IMR-90 (cell line): Measurements from ENCODE around the gene PXMP2. TPM values are rescaled to one million over a fixed set of nuclear protein-coding genes. Genes with fewer than 3 reads are reported as not detected.

ENCODE experiments used
- ATAC-seq: fragments of 200-7000 bp; cut with Tn5 transposase; 2 replicates; pipeline ENCODE4 v1.9.1; 2020; ENCODE audit warnings: low read depth, mild to moderate bottlenecking, moderate library complexity
- BruUV-seq: library from RNA; stranded (reverse); fragments of 400-500 nt; replicated peaks from 2 replicates; lab custom pipeline; 2021; lab: Mats Ljungman, UMichigan
- CTCF ChIA-PET: fragments of 300-600 bp; formaldehyde crosslinking; extraction: SDS; loops from one replicate; lab custom pipeline; 2021; ENCODE audit warnings: antibody characterized with exemption; lab: Yijun Ruan, JAX
- POLR2A ChIA-PET: fragments of 300-600 bp; sonication (Branson Sonifier 250); formaldehyde crosslinking; loops from one replicate; lab custom pipeline; 2022; ENCODE audit warnings: antibody characterized with exemption; ENCODE audit not compliant: unreplicated experiment; lab: Charles Lee
- DNase-seq: peaks from one replicate; pipeline ENCODE4 v3.0.0; 2013
- H2AFZ ChIP-seq: replicated peaks from 2 replicates; pipeline ENCODE3; 2013; ENCODE audit warnings: low read length, mild to moderate bottlenecking; ENCODE audit not compliant: poor library complexity
- H2AK5ac ChIP-seq: 2 replicates; pipeline ENCODE4 v1.6.1; 2013; ENCODE audit warnings: low read depth, low read length, inconsistent platforms
- H2AK9ac ChIP-seq: replicated peaks from 2 replicates; pipeline ENCODE3; 2013; ENCODE audit warnings: mild to moderate bottlenecking, low read depth, low read length, moderate library complexity; ENCODE audit not compliant: poor library complexity
- H2BK120ac ChIP-seq: 2 replicates; pipeline ENCODE4 v1.6.1; 2013; ENCODE audit warnings: low read depth, low read length, inconsistent platforms
- H2BK15ac ChIP-seq: 3 replicates; pipeline ENCODE4 v1.6.1; 2013; ENCODE audit warnings: low read depth, low read length, inconsistent platforms
- H2BK20ac ChIP-seq: 2 replicates; pipeline ENCODE4 v1.6.1; 2013; ENCODE audit warnings: low read depth, mild to moderate bottlenecking, inconsistent platforms, low read length, moderate library complexity
- H2BK5ac ChIP-seq: 2 replicates; pipeline ENCODE4 v1.6.1; 2013; ENCODE audit warnings: mild to moderate bottlenecking, low read depth, low read length, inconsistent platforms; ENCODE audit not compliant: poor library complexity, severe bottlenecking
- H3K14ac ChIP-seq: replicated peaks from 2 replicates; pipeline ENCODE4 v1.6.1; 2013; ENCODE audit warnings: low read depth, low read length, inconsistent platforms
- H3K18ac ChIP-seq: 2 replicates; pipeline ENCODE4 v1.6.1; 2013; ENCODE audit warnings: low read depth, low read length, control low read depth
- H3K23ac ChIP-seq: 2 replicates; pipeline ENCODE4 v1.6.1; 2013; ENCODE audit warnings: low read depth, low read length, inconsistent platforms
- H3K27ac ChIP-seq: 2 replicates; pipeline ENCODE4 v1.5.1; 2013; ENCODE audit warnings: mild to moderate bottlenecking, control low read depth, low read length; ENCODE audit not compliant: insufficient read depth
- H3K27me3 ChIP-seq: 2 replicates; pipeline ENCODE4 v1.6.1; 2013; ENCODE audit warnings: low read length; ENCODE audit not compliant: control insufficient read depth, insufficient read depth
- H3K36me3 ChIP-seq: 2 replicates; pipeline ENCODE4 v1.6.1; 2013; ENCODE audit warnings: low read length, mixed read lengths; ENCODE audit not compliant: control insufficient read depth, insufficient read depth
- H3K4ac ChIP-seq: 2 replicates; pipeline ENCODE4 v1.6.1; 2013; ENCODE audit warnings: low read depth, low read length, inconsistent platforms
- H3K4me1 ChIP-seq: 2 replicates; pipeline ENCODE4 v1.6.1; 2013; ENCODE audit warnings: low read length, mixed read lengths; ENCODE audit not compliant: control insufficient read depth, insufficient read depth
- H3K4me2 ChIP-seq: 2 replicates; pipeline ENCODE4 v1.6.1; 2013; ENCODE audit warnings: low read depth, mild to moderate bottlenecking, control low read depth, low read length, moderate library complexity
- H3K4me3 ChIP-seq: 2 replicates; pipeline ENCODE4 v1.5.1; 2013; ENCODE audit warnings: low read depth, mild to moderate bottlenecking, control low read depth, low read length, moderate library complexity; ENCODE audit not compliant: insufficient read depth
- H3K56ac ChIP-seq: 2 replicates; pipeline ENCODE4 v1.6.1; 2013; ENCODE audit warnings: low read length, inconsistent platforms; ENCODE audit not compliant: insufficient read depth; ENCODE audit errors: extremely low read depth
- H3K79me1 ChIP-seq, 2 experiments: 2 replicates each; pipeline ENCODE4 v1.6.1; 2013; ENCODE audit warnings: low read length in 2 of 2, inconsistent platforms in 1 of 2, low read depth in 1 of 2
- H3K9ac ChIP-seq: 2 replicates; pipeline ENCODE4 v1.6.1; 2013; ENCODE audit warnings: low read depth, low read length, control low read depth
- H3K9me1 ChIP-seq: 2 replicates; pipeline ENCODE4 v1.6.1; 2013; ENCODE audit warnings: low read length, inconsistent platforms; ENCODE audit not compliant: insufficient read depth
- H3K9me3 ChIP-seq: 2 replicates; pipeline ENCODE4 v1.6.1; 2013; ENCODE audit warnings: low read length; ENCODE audit not compliant: control insufficient read depth, insufficient read depth
- H4K20me1 ChIP-seq: 2 replicates; pipeline ENCODE4 v1.6.1; 2013; ENCODE audit warnings: low read length, inconsistent platforms; ENCODE audit not compliant: insufficient read depth
- H4K5ac ChIP-seq: 2 replicates; pipeline ENCODE4 v1.6.1; 2013; ENCODE audit warnings: mild to moderate bottlenecking, low read depth, low read length, control low read depth
- H4K8ac ChIP-seq, 2 experiments: 2 replicates each; pipeline ENCODE4 v1.6.1; 2013; ENCODE audit warnings: low read depth in 2 of 2, low read length in 2 of 2, control low read depth in 1 of 2, inconsistent platforms in 1 of 2
- H4K91ac ChIP-seq: 2 replicates; pipeline ENCODE4 v1.6.1; 2013; ENCODE audit warnings: low read depth, low read length, inconsistent platforms; ENCODE audit not compliant: insufficient read depth
- BHLHE40 ChIP-seq: fragments of 150-350 bp; IDR thresholded peaks from 2 replicates; pipeline ENCODE4 v1.6.1; 2016; ENCODE audit warnings: mild to moderate bottlenecking, low read depth, low read length
- CEBPB ChIP-seq: IDR thresholded peaks from 2 replicates; pipeline ENCODE4 v1.6.1; 2012; ENCODE audit warnings: low read depth, low read length, improper control_type of control experiment
- CHD1 ChIP-seq: IDR thresholded peaks from 2 replicates; pipeline ENCODE4 v1.6.1; 2012; ENCODE audit warnings: low read depth, low read length, improper control_type of control experiment
- FOS ChIP-seq: fragments of 150-350 bp; IDR thresholded peaks from 2 replicates; pipeline ENCODE4 v1.6.1; 2016; ENCODE audit warnings: low read depth, low read length
- MAZ ChIP-seq: IDR thresholded peaks from 2 replicates; pipeline ENCODE4 v1.6.1; 2012; ENCODE audit warnings: low read depth, mild to moderate bottlenecking, low read length, improper control_type of control experiment, moderate library complexity, borderline replicate concordance
- MXI1 ChIP-seq: IDR thresholded peaks from 2 replicates; pipeline ENCODE4 v1.6.1; 2012; ENCODE audit warnings: low read depth, mild to moderate bottlenecking, low read length, moderate library complexity, borderline replicate concordance
- NFE2L2 ChIP-seq: fragments of 150-350 bp; IDR thresholded peaks from 2 replicates; pipeline ENCODE4 v1.6.1; 2016; ENCODE audit warnings: low read depth, mild to moderate bottlenecking, low read length
- RAD21 ChIP-seq: IDR thresholded peaks from 2 replicates; pipeline ENCODE4 v1.6.1; 2012; ENCODE audit warnings: low read length, improper control_type of control experiment
- RCOR1 ChIP-seq: IDR thresholded peaks from 2 replicates; pipeline ENCODE4 v1.6.1; 2012; ENCODE audit warnings: mild to moderate bottlenecking, low read length, improper control_type of control experiment; ENCODE audit not compliant: insufficient replicate concordance
- RFX5 ChIP-seq: IDR thresholded peaks from 2 replicates; pipeline ENCODE4 v1.8.0; 2012; ENCODE audit warnings: low read depth, mild to moderate bottlenecking, low read length, moderate library complexity
- SMC3 ChIP-seq: fragments of 150-350 bp; IDR thresholded peaks from 2 replicates; pipeline ENCODE4 v1.6.1; 2016; ENCODE audit warnings: low read depth, mild to moderate bottlenecking, antibody characterized with exemption, low read length, moderate library complexity
- USF2 ChIP-seq: fragments of 150-350 bp; IDR thresholded peaks from 2 replicates; pipeline ENCODE4 v1.6.1; 2017; ENCODE audit warnings: mild to moderate bottlenecking, antibody characterized with exemption, low read length, low read depth
- WGBS, 2 experiments: methylation state at CpG; one replicate each; pipeline versions ENCODE4 v1.1.5 to v1.1.7; 2013; ENCODE audit warnings: missing lambda C conversion rate in 2 of 2; ENCODE audit not compliant: insufficient read length in 1 of 2; ENCODE audit errors: extremely low coverage in 2 of 2; 5-methylcytosine and 5-hydroxymethylcytosine counted together
- dilution Hi-C: fragments of 300-500 bp; cut with HindIII; formaldehyde crosslinking; loops from one replicate; pipeline ENCODE4 v1.14.3; 2018; ENCODE audit warnings: low sequenced_read_pairs; ENCODE audit not compliant: unreplicated experiment
- in situ Hi-C: fragments of 300-500 bp; cut with MboI; formaldehyde crosslinking; loops from 3 replicates; pipeline ENCODE4 v1.14.3; 2019; ENCODE audit warnings: low sequenced_read_pairs, inconsistent platforms, mixed read lengths
- intact Hi-C: fragments of 100-400 bp; cut with micrococcal nuclease; formaldehyde crosslinking; loops from 2 replicates; pipeline ENCODE4 v1.10.0; 2022
- polyA plus RNA-seq, 3 experiments: library from polyadenylated mRNA; depleted of rRNA; stranded (reverse); fragments of >200 nt; gene quantifications; 2 replicates each; pipeline ENCODE4 v1.2.3, GENCODE V29; 2012; ENCODE audit warnings: low replicate concordance in 1 of 3
- total RNA-seq: library from RNA; depleted of rRNA; stranded (reverse); fragments of >200 nt; gene quantifications from 2 replicates; pipeline ENCODE4 v1.2.3, GENCODE V29; 2012

The PXMP2 gene
- total and polyA plus RNA-seq, 2 of the 4 experiments (the other 2 are of a cell fraction): 10.9 to 20.1 TPM

DNA sequence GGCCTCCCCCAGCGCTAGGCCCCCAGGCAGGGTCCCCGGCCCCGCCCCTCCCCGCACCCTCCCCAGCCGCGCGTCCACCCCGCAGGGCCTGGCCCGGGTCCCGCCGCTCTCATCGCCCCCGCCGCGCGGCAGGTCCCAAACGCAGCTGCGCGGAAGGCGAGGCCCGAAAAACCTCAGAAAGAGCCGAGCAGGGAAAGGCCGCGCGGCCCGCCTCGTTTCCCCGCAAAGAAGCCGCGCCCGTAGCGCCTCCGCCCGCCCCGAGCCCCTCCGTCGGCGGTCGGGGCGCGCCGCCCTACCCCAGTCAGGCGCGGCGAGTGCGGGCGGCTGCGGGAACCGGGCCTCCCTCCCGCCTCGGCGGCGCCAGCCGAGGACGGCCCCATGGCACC lies 569 bp upstream of the PXMP2 start:
- 0% methylated on average over 38 of the region's 55 CpGs; no CpG with 5 or more reads in 1 of the 2 experiments for WGBS, 2 experiments
- H4K5ac ChIP-seq: no peak overlapping the region
- H3K9me3 ChIP-seq: no peaks in the 10 kb centered on the region
- intact Hi-C loops (no loop called here), dilution Hi-C loops (no loop called here), in situ Hi-C loops (no loop called here)
- POLR2A ChIA-PET: no interaction called here
- H3K23ac ChIP-seq: no peak overlapping the region
- CTCF ChIA-PET: no interaction called here
- TF ChIP-seq CHD1 (no peak), SMC3 (no peak), RFX5 (no peak), NFE2L2 (no peak), FOS (no peak), RAD21 (no peak), BHLHE40 (no peak), MAZ (no peak), RCOR1 (no peak), USF2 (no peak), CEBPB (no peak), MXI1 (no peak)
- no peak overlapping the region for H4K8ac ChIP-seq
- no peak overlapping the region for H3K4ac ChIP-seq
- peak overlapping the region; percentile 88 for H2AK9ac ChIP-seq
- H4K91ac ChIP-seq: no peak overlapping the region
- peaks cover 3% of the 10 kb centered on the region; the same call in 1 of the 2 replicates for H4K20me1 ChIP-seq
- H2BK120ac ChIP-seq: no peak overlapping the region
- DNase-seq: no peak
- no TSS peak for BruUV-seq
- peak overlapping the region; percentile 94 for H2AFZ ChIP-seq
- no peaks in the 10 kb centered on the region; the same call in 1 of the 2 replicates for H3K9me1 ChIP-seq
- H3K27me3 ChIP-seq: no peaks in the 10 kb centered on the region
- H2BK15ac ChIP-seq: no peak overlapping the region
- H3K79me1 ChIP-seq: peaks cover 17 to 18% of the 10 kb centered on the region in 2 experiments
- H3K14ac ChIP-seq: no peak overlapping the region
- peak overlapping the region; percentile 11; the same call in 1 of the 2 replicates for H3K27ac ChIP-seq
- peaks cover 3% of the 10 kb centered on the region; the same call in 1 of the 2 replicates for H3K4me1 ChIP-seq
- peak overlapping the region; percentile 79 for H3K4me3 ChIP-seq
- peak; percentile 49 for ATAC-seq
- H3K36me3 ChIP-seq: peaks cover 5% of the 10 kb centered on the region
- H3K18ac ChIP-seq: no peak overlapping the region
- H3K9ac ChIP-seq: peak overlapping the region; percentile 41; the same call in 1 of the 2 replicates
- no peak overlapping the region for H3K56ac ChIP-seq
- peak overlapping the region; percentile 69; the same call in 1 of the 2 replicates for H3K4me2 ChIP-seq
- no peak overlapping the region for H2BK20ac ChIP-seq
- H2BK5ac ChIP-seq: no peak overlapping the region
- H2AK5ac ChIP-seq: no peak overlapping the region
